Upper lobe of left lung (tissue), 6 donors: ENCODE results near the gene CNPY1. TPM values are rescaled to one million over a fixed set of nuclear protein-coding genes. Genes with fewer than 3 reads are reported as not detected.
"Not testable (repeated sequence)": the region's sequence is repeated elsewhere in the genome, so short reads cannot be mapped to it uniquely, and the experiment has no call there.

Source experiments
- ATAC-seq, 2 donors: fragments of 200-7000 bp; cut with Tn5 transposase; one replicate each; pipeline ENCODE4 v1.9.1; 2022; ENCODE audit warnings: mild to moderate bottlenecking in 2 of 2, moderate library complexity in 2 of 2; ENCODE audit not compliant: low FRiP score in 2 of 2
- DNase-seq, 2 donors: peaks; one replicate each; pipeline ENCODE4 v3.0.0-alpha.2; 2019 to 2020
- H3K27ac ChIP-seq, 4 donors: fragments of 200-600 bp; sonication (generic); one replicate each; pipeline ENCODE4 v1.5.1; 2016 to 2019
- H3K27me3 ChIP-seq, 4 donors: fragments of 200-600 bp; sonication (generic); one replicate each; pipeline ENCODE4 v1.5.1; 2017 to 2019
- H3K36me3 ChIP-seq, 4 donors: fragments of 200-600 bp; sonication (generic); one replicate each; pipeline ENCODE4 v1.5.1; 2016 to 2019
- H3K4me1 ChIP-seq, 4 donors: fragments of 200-600 bp; sonication (generic); one replicate each; pipeline ENCODE4 v1.5.1; 2018 to 2019
- H3K4me3 ChIP-seq, 4 donors: fragments of 200-600 bp; sonication (generic); one replicate each; pipeline ENCODE4 v1.5.1; 2017 to 2019; ENCODE audit warnings: mild to moderate bottlenecking in 2 of 4, moderate library complexity in 1 of 4
- H3K9me3 ChIP-seq, 4 donors: fragments of 200-600 bp; sonication (generic); one replicate each; pipeline ENCODE4 v1.5.1; 2018 to 2019
- CTCF ChIP-seq, 6 experiments: fragments of 450-650 bp in 4 of 6; fragments of 200-600 bp in 2 of 6; sonication (generic) in 2 of 6; IDR thresholded peaks; one replicate each; pipeline ENCODE4 v1.5.1; 2016 to 2019; ENCODE audit warnings: antibody characterized with exemption in 6 of 6
- EP300 ChIP-seq, 4 donors: sonication (generic); formaldehyde crosslinking; IDR thresholded peaks; one replicate each; pipeline ENCODE4 v1.5.1; 2017; ENCODE audit warnings: antibody characterized with exemption in 4 of 4, control low read depth in 2 of 4
- POLR2A ChIP-seq, 4 donors: fragments of 450-650 bp; IDR thresholded peaks; one replicate each; pipeline ENCODE4 v1.5.1; 2016 to 2017; ENCODE audit warnings: antibody characterized with exemption in 4 of 4, mild to moderate bottlenecking in 2 of 4
- POLR2AphosphoS5 ChIP-seq, 2 donors: sonication (generic); formaldehyde crosslinking; IDR thresholded peaks; one replicate each; pipeline ENCODE4 v1.5.1; 2017; ENCODE audit warnings: antibody characterized with exemption in 2 of 2
- WGBS, 2 donors: methylation state at CpG; one replicate each; pipeline ENCODE4 v1.1.5; 2017 to 2018; 5-methylcytosine and 5-hydroxymethylcytosine counted together
- total RNA-seq, 6 donors: library from RNA; depleted of rRNA in 4 of 6; stranded (reverse); fragments of >200 nt in 4 of 6; gene quantifications; one replicate each; pipeline versions ENCODE4 v1.1.0 to v1.2.1, GENCODE V29; 2016 to 2021
- donor health status: DM: no; HTN: no; CAD: no; lungs with moderate emphysema.
- donor health status: DM: no; HTN: yes; CAD: no; lungs with severe emphysema.

Gene CNPY1
- total RNA-seq, result not detected

- H3K4me1 ChIP-seq, ATAC-seq, H3K9me3 ChIP-seq, DNase-seq, H3K27ac ChIP-seq, H3K36me3 ChIP-seq, H3K4me3 ChIP-seq, H3K27me3 ChIP-seq: not testable (repeated sequence)
- WGBS, 2 donors, result 67 to 79% methylated on average over 1 of the region's 1 CpG
These were observed at the start of gene CNPY1 for GRCh38 chr7:155546449-155546848. Gene CNPY1, minus strand, starts transcription at chr7:155546559. Its CDS starts 630 bp downstream, at chr7:155545929.

GRCh38 chr7:155594961-155595366 is 48.6 kb upstream of the CNPY1 start:
- TF ChIP-seq POLR2A (IDR thresholded peaks at IDR 0.05) (no peak), CTCF (IDR thresholded peaks at IDR 0.05) (peak in 1 of 6 experiments; percentile 5)
- Histone ChIP-seq H3K9me3 (no peaks in the 10 kb centered on the region), H3K27me3 (no peaks in the 10 kb centered on the region), H3K36me3 (no peaks in the 10 kb centered on the region), H3K27ac (peak overlapping the region in 2 of 4 donors; percentile 64), H3K4me1 (peaks cover 7 to 53% (median 26%) of the 10 kb centered on the region in 4 donors), H3K4me3 (no peak overlapping the region)
- ATAC-seq (peak; percentile 23 to 57), DNase-seq (peak in 1 of 2 donors; percentile 58)
- 21 to 24% methylated on average over 3 of the region's 3 CpGs for WGBS, 2 donors

- Histone ChIP-seq H3K27ac (peak overlapping the region in 3 of 4 donors; percentile 49 to 64 (median 64)), H3K4me1 (peaks cover 7 to 54% (median 26%) of the 10 kb centered on the region in 4 donors), H3K9me3 (no peaks in the 10 kb centered on the region), H3K36me3 (no peaks in the 10 kb centered on the region), H3K4me3 (no peak overlapping the region), H3K27me3 (no peaks in the 10 kb centered on the region)
- no peak for TF ChIP-seq EP300 (IDR thresholded peaks at IDR 0.05)
- no peak for TF ChIP-seq CTCF (IDR thresholded peaks at IDR 0.05)
- TF ChIP-seq POLR2A (IDR thresholded peaks at IDR 0.05), result no peak
- no peak for TF ChIP-seq POLR2AphosphoS5 (IDR thresholded peaks at IDR 0.05)
- no peak for ATAC-seq
- peak in 1 of 2 donors; percentile 28 for DNase-seq
- WGBS, 2 donors, result 60 to 78% methylated on average over 1 to 6 of the region's 6 CpGs
These were observed 47.9 kb upstream of the CNPY1 start for GRCh38 chr7:155594163-155594732.

GRCh38 chr7:155593461-155594162 is 47.3 kb upstream of the CNPY1 start:
- TF ChIP-seq POLR2AphosphoS5 (IDR thresholded peaks at IDR 0.05) (no peak), EP300 (IDR thresholded peaks at IDR 0.05) (no peak), POLR2A (IDR thresholded peaks at IDR 0.05) (no peak), CTCF (IDR thresholded peaks at IDR 0.05) (no peak)
- H3K36me3 ChIP-seq, result no peaks in the 10 kb centered on the region
- WGBS, 2 donors, result 61 to 63% methylated on average over 14 to 15 of the region's 15 CpGs
- H3K4me1 ChIP-seq, result peaks cover 7 to 48% (median 24%) of the 10 kb centered on the region in 4 donors
- H3K27ac ChIP-seq, result peak overlapping the region in 3 of 4 donors; percentile 49 to 64 (median 64)
- no peaks in the 10 kb centered on the region for H3K9me3 ChIP-seq
- no peak overlapping the region for H3K4me3 ChIP-seq
- ATAC-seq (peak in 1 of 2 donors; percentile 40), DNase-seq (peak; percentile 42 to 76)
- no peaks in the 10 kb centered on the region for H3K27me3 ChIP-seq

- peak overlapping the region; percentile 47 to 84 (median 61) for H3K27ac ChIP-seq
- 61 to 69% methylated on average over 9 to 14 of the region's 14 CpGs for WGBS, 2 donors
These were observed 44.9 kb upstream of the CNPY1 start for GRCh38 chr7:155591055-155591775.

More at GRCh38 chr7:155591055-155591775, 44.9 kb upstream of the CNPY1 start:
- no peak for ATAC-seq
- peak in 1 of 2 donors; percentile 58 for DNase-seq
- Histone ChIP-seq H3K36me3 (no peaks in the 10 kb centered on the region), H3K27me3 (no peaks in the 10 kb centered on the region), H3K4me1 (peaks cover 7 to 38% (median 19%) of the 10 kb centered on the region in 4 donors), H3K4me3 (no peak overlapping the region), H3K9me3 (no peaks in the 10 kb centered on the region)
- TF ChIP-seq EP300 (IDR thresholded peaks at IDR 0.05), result no peak
- TF ChIP-seq CTCF (IDR thresholded peaks at IDR 0.05), result no peak
- no peak for TF ChIP-seq POLR2A (IDR thresholded peaks at IDR 0.05)
- TF ChIP-seq POLR2AphosphoS5 (IDR thresholded peaks at IDR 0.05), result no peak
